Natural killer cell (primary cell): ENCODE data around the gene RAVER2. TPM values are rescaled to one million over a fixed set of nuclear protein-coding genes. Genes with fewer than 3 reads are reported as not detected.

ENCODE experiments used
- ATAC-seq, 3 donors: fragments of 150-1000 bp in 2 of 3; fragments of 200-7000 bp in 1 of 3; cut with Tn5 transposase; 1 replicate in 1 of 3; 2 replicates in 2 of 3; pipeline ENCODE4 v1.10.0; 2021; ENCODE audit warnings: mild to moderate bottlenecking in 2 of 3, moderate library complexity in 2 of 3
- DNase-seq, 2 donors: peaks; one replicate each; pipeline versions ENCODE4 v3.0.0 to v3.0.0-alpha.2; 2013 to 2021; ENCODE audit warnings: mixed read lengths in 1 of 2
- H3K27ac ChIP-seq: one replicate; pipeline ENCODE4 v1.5.1; 2013; ENCODE audit warnings: mild to moderate bottlenecking, low read length
- H3K27me3 ChIP-seq: one replicate; pipeline ENCODE4 v1.6.1; 2013; ENCODE audit warnings: low read length; ENCODE audit not compliant: control insufficient read depth, insufficient read depth
- H3K36me3 ChIP-seq: one replicate; pipeline ENCODE4 v1.6.1; 2013; ENCODE audit warnings: low read length; ENCODE audit not compliant: control insufficient read depth, insufficient read depth
- H3K4me1 ChIP-seq: one replicate; pipeline ENCODE4 v1.6.1; 2013; ENCODE audit warnings: low read length; ENCODE audit not compliant: control insufficient read depth, insufficient read depth
- H3K4me3 ChIP-seq: one replicate; pipeline ENCODE4 v1.5.1; 2013; ENCODE audit warnings: low read length
- H3K9me3 ChIP-seq: one replicate; pipeline ENCODE4 v1.6.1; 2013; ENCODE audit warnings: low read length; ENCODE audit not compliant: control insufficient read depth, insufficient read depth
- H3K27ac Mint-ChIP-seq, 2 donors: one replicate each; pipeline ENCODE4 v1.8.0; 2022; ENCODE audit warnings: mild to moderate bottlenecking in 2 of 2, mixed read lengths in 2 of 2, moderate library complexity in 1 of 2
- H3K27me3 Mint-ChIP-seq, 2 donors: one replicate each; pipeline ENCODE4 v1.8.0; 2022; ENCODE audit warnings: low read depth in 2 of 2, mixed read lengths in 2 of 2
- H3K36me3 Mint-ChIP-seq: one replicate; pipeline ENCODE4 v1.8.0; 2022; ENCODE audit warnings: mixed read lengths
- H3K4me1 Mint-ChIP-seq, 2 donors: one replicate each; pipeline ENCODE4 v1.8.0; 2022; ENCODE audit warnings: mixed read lengths in 2 of 2
- H3K4me3 Mint-ChIP-seq: one replicate; pipeline ENCODE4 v1.8.0; 2022; ENCODE audit warnings: mild to moderate bottlenecking, moderate library complexity, mixed read lengths
- H3K9me3 Mint-ChIP-seq, 2 donors: one replicate each; pipeline ENCODE4 v1.8.0; 2022; ENCODE audit warnings: mixed read lengths in 2 of 2
- WGBS: methylation state at CpG from one replicate; pipeline ENCODE4 v1.1.7; 2013; ENCODE audit warnings: missing lambda C conversion rate; ENCODE audit not compliant: insufficient coverage; 5-methylcytosine and 5-hydroxymethylcytosine counted together
- intact Hi-C: fragments of 100-400 bp; cut with micrococcal nuclease; formaldehyde crosslinking; loops from one replicate; pipeline ENCODE4 v1.14.2; 2022
- total RNA-seq, 4 donors: library from RNA; stranded (reverse); fragments of 120-200 nt in 1 of 4; gene quantifications; one replicate each; pipeline versions ENCODE4 v1.2.3 to v1.2.4, GENCODE V29; 2013 to 2022
- TF ChIP-seq, protein P1 (sequence below): fragments of 200-600 bp; IDR thresholded peaks from one replicate; pipeline ENCODE4 v1.8.0; 2022; ENCODE audit warnings: antibody characterized with exemption

RAVER2 gene
- total RNA-seq, 3 donors from 2014 or later (not counting 1 experiment from before 2014, with no cell fraction given), result 0.82 to 1.4 (median 1.2) TPM

DNA sequence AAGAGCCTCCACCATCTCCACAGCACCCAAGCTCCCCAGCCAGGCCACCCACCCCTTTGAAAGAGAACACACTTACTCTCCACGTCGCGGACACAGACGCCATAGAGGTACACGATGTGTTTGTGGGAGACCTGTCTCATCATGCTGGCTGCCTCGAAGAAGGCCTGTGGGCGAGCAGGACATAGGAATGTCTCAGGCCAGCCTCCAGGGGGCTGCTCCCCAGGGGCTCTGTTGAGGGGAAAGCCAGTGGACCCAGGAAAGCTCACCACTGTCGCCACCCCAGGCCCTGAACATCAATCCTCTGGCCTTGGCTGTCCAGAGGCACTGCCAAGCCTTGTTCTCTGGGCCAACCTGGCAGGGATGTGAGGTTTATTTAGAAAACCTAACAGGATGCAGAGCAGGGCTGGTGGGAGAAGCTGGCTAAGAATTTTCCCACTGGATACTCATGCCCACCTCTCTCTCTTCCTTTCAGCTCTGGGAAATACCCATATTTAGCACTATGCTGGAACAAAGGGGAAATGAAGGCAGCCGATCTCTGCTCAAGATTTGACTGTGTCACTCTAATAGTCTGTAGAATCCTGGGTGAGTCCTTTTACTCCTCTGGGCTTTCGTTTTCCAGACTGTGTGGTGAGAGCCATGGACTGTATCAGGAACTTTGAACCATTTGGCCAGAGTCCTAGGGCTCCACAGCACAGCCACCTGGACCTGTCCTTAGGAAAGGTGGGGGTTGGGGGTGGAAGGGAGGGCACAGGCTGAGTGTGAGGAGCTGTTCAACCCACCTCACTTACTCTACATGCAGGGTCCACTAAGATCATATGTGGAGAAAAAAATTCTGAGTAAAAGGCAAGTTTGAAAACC lies 101.9 kb downstream of the RAVER2 start:
- TF ChIP-seq, protein P1, sequence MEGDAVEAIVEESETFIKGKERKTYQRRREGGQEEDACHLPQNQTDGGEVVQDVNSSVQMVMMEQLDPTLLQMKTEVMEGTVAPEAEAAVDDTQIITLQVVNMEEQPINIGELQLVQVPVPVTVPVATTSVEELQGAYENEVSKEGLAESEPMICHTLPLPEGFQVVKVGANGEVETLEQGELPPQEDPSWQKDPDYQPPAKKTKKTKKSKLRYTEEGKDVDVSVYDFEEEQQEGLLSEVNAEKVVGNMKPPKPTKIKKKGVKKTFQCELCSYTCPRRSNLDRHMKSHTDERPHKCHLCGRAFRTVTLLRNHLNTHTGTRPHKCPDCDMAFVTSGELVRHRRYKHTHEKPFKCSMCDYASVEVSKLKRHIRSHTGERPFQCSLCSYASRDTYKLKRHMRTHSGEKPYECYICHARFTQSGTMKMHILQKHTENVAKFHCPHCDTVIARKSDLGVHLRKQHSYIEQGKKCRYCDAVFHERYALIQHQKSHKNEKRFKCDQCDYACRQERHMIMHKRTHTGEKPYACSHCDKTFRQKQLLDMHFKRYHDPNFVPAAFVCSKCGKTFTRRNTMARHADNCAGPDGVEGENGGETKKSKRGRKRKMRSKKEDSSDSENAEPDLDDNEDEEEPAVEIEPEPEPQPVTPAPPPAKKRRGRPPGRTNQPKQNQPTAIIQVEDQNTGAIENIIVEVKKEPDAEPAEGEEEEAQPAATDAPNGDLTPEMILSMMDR, result no peak
- H3K4me3 ChIP-seq, result no peak overlapping the region
- no peaks in the 10 kb centered on the region for H3K9me3 ChIP-seq
- peaks cover 98% of the 10 kb centered on the region for H3K36me3 ChIP-seq
- Mint-ChIP-seq H3K27me3 (no peaks in the 10 kb centered on the region), H3K4me1 (peaks cover 9 to 31% of the 10 kb centered on the region in 2 donors), H3K27ac (peak overlapping the region; percentile 70 to 77), H3K4me3 (no peak overlapping the region), H3K9me3 (no peaks in the 10 kb centered on the region), H3K36me3 (peaks cover 2% of the 10 kb centered on the region)
- no peak overlapping the region for H3K27ac ChIP-seq
- WGBS, result 96% methylated on average over 10 of the region's 10 CpGs
- no peaks in the 10 kb centered on the region for H3K27me3 ChIP-seq
- no peak for ATAC-seq
- intact Hi-C loops, result no loop called here
- DNase-seq, result no peak
- H3K4me1 ChIP-seq, result peaks cover 7% of the 10 kb centered on the region

DNA sequence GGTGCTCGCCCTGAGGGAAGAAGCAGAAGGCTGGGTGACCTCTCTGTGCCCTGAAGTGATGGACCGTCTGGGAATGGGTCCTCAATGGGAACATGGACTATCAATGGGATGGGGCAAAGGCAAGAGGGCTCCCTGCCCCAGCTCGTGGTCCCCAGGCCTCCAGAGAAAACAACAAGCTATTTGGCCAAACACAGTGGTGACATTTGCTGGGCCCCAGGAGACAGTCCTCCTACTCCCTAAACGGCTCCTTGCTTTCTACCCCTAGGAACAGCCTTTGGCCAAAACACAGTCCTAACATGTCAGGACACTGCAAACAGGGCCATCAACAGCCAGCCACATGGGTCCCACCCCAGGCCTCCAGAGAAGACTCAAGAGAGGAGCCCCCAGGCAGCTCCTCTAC lies 102.8 kb downstream of the RAVER2 start:
- over 99% methylated on average over 4 of the region's 4 CpGs for WGBS
- peaks cover 9% of the 10 kb centered on the region for H3K36me3 Mint-ChIP-seq
- DNase-seq (no peak), ATAC-seq (no peak)
- no peaks in the 10 kb centered on the region for H3K27me3 Mint-ChIP-seq
- no peak overlapping the region for H3K4me3 Mint-ChIP-seq
- peaks cover 7% of the 10 kb centered on the region for H3K4me1 ChIP-seq
- intact Hi-C loops, result no loop called here
- H3K4me1 Mint-ChIP-seq, result peaks cover 17 to 39% of the 10 kb centered on the region in 2 donors
- TF ChIP-seq, protein P1, result no peak
- no peaks in the 10 kb centered on the region for H3K9me3 ChIP-seq
- peak overlapping the region; percentile 26 to 47 for H3K27ac Mint-ChIP-seq
- H3K27ac ChIP-seq, result no peak overlapping the region
- no peaks in the 10 kb centered on the region for H3K9me3 Mint-ChIP-seq
- H3K27me3 ChIP-seq, result no peaks in the 10 kb centered on the region
- H3K36me3 ChIP-seq, result peaks cover 100% of the 10 kb centered on the region
- no peak overlapping the region for H3K4me3 ChIP-seq

DNA sequence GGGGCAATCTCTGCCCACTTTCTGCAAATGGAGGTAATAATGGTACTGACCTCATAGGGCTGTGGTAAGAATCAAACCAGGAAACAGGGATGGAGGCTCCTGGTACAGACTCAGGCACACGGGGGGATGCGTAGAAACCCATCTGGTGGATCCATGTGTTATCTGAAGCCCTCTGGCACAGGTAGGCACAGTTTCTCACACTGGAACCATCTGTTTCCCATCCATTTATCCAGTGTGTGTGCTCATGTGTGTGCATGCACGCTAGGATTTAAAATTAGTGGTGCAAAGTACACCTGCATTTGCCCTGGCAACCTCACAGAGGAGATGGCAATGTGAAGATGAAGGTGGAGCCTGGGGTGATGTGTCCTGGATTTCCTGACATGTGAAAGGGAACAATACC lies 103.3 kb downstream of the RAVER2 start:
- Histone ChIP-seq H3K27me3 (no peaks in the 10 kb centered on the region), H3K9me3 (no peaks in the 10 kb centered on the region), H3K4me3 (no peak overlapping the region), H3K4me1 (peaks cover 7% of the 10 kb centered on the region), H3K36me3 (peaks cover 100% of the 10 kb centered on the region), H3K27ac (no peak overlapping the region)
- ATAC-seq, result no peak
- TF ChIP-seq, protein P1, result no peak
- no peak overlapping the region for H3K4me3 Mint-ChIP-seq
- 98% methylated on average over 3 of the region's 3 CpGs for WGBS
- no peaks in the 10 kb centered on the region for H3K27me3 Mint-ChIP-seq
- no peak for DNase-seq
- H3K4me1 Mint-ChIP-seq, result peaks cover 18 to 40% of the 10 kb centered on the region in 2 donors
- H3K27ac Mint-ChIP-seq, result peak overlapping the region; percentile 26 to 47
- H3K9me3 Mint-ChIP-seq, result no peaks in the 10 kb centered on the region
- H3K36me3 Mint-ChIP-seq, result peaks cover 11% of the 10 kb centered on the region
- intact Hi-C loops, result no loop called here
